ENCODE measurements around the gene KSR1. TPM values are rescaled to one million over a fixed set of nuclear protein-coding genes. Genes with fewer than 3 reads are reported as not detected.

The KSR1 gene
- total and polyA plus RNA-seq, 10 of the 15 experiments (the other 5 are each of a cell fraction or from before 2014, with no cell fraction given) = 0.97 to 66.6 (median 22.9) TPM

DNA sequence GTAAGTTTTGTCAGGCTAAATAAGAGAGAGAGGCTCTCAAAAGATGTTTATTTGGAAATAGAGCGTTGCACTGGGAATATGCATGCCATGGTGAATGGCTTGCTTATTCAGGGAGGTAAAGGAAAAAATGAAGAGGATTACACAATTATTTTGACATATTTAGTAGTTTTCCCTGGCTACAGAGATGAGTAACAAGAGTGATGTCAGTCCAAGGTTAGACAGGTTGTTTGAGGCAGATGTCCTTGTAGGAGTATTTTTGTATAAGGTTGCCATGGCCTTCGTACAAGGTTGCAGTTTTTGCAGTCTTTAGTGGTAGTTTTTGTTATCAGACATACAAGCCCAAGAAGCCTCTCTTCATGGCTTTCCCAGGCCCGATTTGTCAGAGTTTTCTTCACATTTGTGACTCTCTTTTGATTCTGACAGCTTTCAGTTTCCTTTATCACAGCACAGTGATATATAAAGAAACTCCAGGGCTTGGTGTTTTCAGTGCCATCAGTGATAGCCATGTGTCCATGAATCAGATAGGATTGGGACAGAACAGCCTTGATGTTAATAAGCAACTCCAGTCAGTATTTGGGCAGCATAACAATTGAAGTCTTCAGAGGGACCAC, 156.0 kb downstream of the KSR1 start:
- FAIRE-seq (no peak), DNase-seq (ENCODE audit: low read depth, low spot score) (no peak), ATAC-seq (no peak)
- H2AFZ ChIP-seq (ENCODE audit: control insufficient read depth, low read depth, low read length) = no peak overlapping the region
- peaks cover 17 to 40% of the 10 kb centered on the region in 2 experiments for H3K36me3 ChIP-seq (ENCODE audit: control insufficient read depth in 2 of 2, insufficient read depth in 2 of 2, low read length in 1 of 2)
- no peaks in the 10 kb centered on the region for H4K20me1 ChIP-seq (ENCODE audit: control insufficient read depth, insufficient read depth)
- peaks cover 5% of the 10 kb centered on the region; the same call in 1 of the 2 replicates for H3K4me1 ChIP-seq (ENCODE audit: control insufficient read depth, insufficient read depth, low read length)
- BruUV-seq (replicated peaks) = TSS peak; percentile 7
- H3K9ac ChIP-seq (ENCODE audit: control insufficient read depth, insufficient read depth, low read length) = no peak overlapping the region
- H3K79me2 ChIP-seq (ENCODE audit: control insufficient read depth, insufficient read depth, low read length) = no peaks in the 10 kb centered on the region
- no peaks in the 10 kb centered on the region for H3K9me3 ChIP-seq (replicated peaks; ENCODE audit: control insufficient read depth, insufficient read depth, low read length)
- in situ Hi-C loops (cut with MboI) = no loop called here
- no peaks in the 10 kb centered on the region for H3K27me3 ChIP-seq (replicated peaks in 1 of 2; ENCODE audit: control insufficient read depth in 2 of 2, insufficient read depth in 2 of 2, low read length in 1 of 2)
- no peak overlapping the region for H3K4me3 ChIP-seq
- RAD21 ChIA-PET (ENCODE audit: unreplicated experiment) = no interaction called here
- no peak overlapping the region for H3K27ac ChIP-seq (ENCODE audit: control insufficient read depth, insufficient read depth)
- SMC1A ChIA-PET (ENCODE audit: uncharacterized antibody, unreplicated experiment) = no interaction called here
- intact Hi-C loops (cut with micrococcal nuclease; ENCODE audit: unreplicated experiment) = no loop called here
- 76% methylated on average over 3 of the region's 3 CpGs for WGBS (ENCODE audit: insufficient coverage, insufficient replicate concordance, low lambda C conversion rate, missing lambda C conversion rate)
- TF ChIP-seq JUND (IDR thresholded peaks at IDR 0.05; ENCODE audit: low read depth, low read length) = no peak
- TF ChIP-seq EP300 (IDR thresholded peaks at IDR 0.05; ENCODE audit: borderline replicate concordance in 1 of 2, control insufficient read depth in 1 of 2, low read depth in 2 of 2, low read length in 2 of 2) = no peak
- no peak for TF ChIP-seq HDAC2 (IDR thresholded peaks at IDR 0.05)
- CTCF ChIA-PET = interaction anchor here (0.6 to 2.6 kb wide), 4 partner anchors 10 to 366 kb away, joined by 3 to 9 read pairs (median 4); no protein-coding TSS in a partner anchor
- no peak overlapping the region for H3K4me2 ChIP-seq (ENCODE audit: control insufficient read depth, insufficient read depth)
- POLR2A ChIA-PET = interaction anchor here (0.6 kb wide), 1 partner anchor 1555 kb away, joined by 3 read pairs; no protein-coding TSS in a partner anchor

DNA sequence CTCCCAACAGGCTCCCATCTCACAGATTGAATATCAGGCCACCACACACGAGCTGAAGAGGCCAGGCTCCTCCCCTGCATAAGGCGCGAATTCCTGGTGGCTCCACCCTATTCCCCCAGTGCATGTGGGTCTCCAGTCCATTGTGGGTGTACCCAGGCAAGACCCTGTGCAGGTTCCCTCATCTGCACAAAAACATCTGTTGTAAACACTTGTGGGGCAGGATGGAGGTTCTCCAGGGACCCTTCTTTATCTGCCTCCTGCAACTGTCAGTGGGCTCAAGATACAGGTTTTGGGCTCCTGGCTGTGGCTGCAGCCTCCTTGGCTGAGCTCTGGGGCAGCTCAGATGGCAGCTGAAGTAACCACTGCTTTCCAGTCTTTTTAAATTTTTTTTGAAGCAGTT, 157.2 kb downstream of the KSR1 start:
- FAIRE-seq = no peak
- WGBS (ENCODE audit: insufficient coverage, insufficient replicate concordance, low lambda C conversion rate, missing lambda C conversion rate) = 98% methylated on average over 3 of the region's 3 CpGs
- TF ChIP-seq NFIC (IDR thresholded peaks at IDR 0.05; ENCODE audit: low read depth, low read length) (no peak), BHLHE40 (IDR thresholded peaks at IDR 0.05; ENCODE audit: borderline replicate concordance in 1 of 2, low read depth in 2 of 2, low read length in 1 of 2) (no peak), ASH2L (IDR thresholded peaks at IDR 0.05; ENCODE audit: borderline replicate concordance, low read depth) (no peak), CREM (IDR thresholded peaks at IDR 0.05; ENCODE audit: low read depth) (no peak), SMARCA5 (IDR thresholded peaks at IDR 0.05) (no peak), POLR2AphosphoS5 (IDR thresholded peaks at IDR 0.05; ENCODE audit: low read length) (no peak), MTA2 (IDR thresholded peaks at IDR 0.05; ENCODE audit: low read depth) (no peak), IRF4 (IDR thresholded peaks at IDR 0.05; ENCODE audit: low read depth, low read length) (no peak), FOXM1 (IDR thresholded peaks at IDR 0.05; ENCODE audit: low read depth, low read length) (no peak), LARP7 (IDR thresholded peaks at IDR 0.05) (no peak)
- TF ChIP-seq, protein P1, sequence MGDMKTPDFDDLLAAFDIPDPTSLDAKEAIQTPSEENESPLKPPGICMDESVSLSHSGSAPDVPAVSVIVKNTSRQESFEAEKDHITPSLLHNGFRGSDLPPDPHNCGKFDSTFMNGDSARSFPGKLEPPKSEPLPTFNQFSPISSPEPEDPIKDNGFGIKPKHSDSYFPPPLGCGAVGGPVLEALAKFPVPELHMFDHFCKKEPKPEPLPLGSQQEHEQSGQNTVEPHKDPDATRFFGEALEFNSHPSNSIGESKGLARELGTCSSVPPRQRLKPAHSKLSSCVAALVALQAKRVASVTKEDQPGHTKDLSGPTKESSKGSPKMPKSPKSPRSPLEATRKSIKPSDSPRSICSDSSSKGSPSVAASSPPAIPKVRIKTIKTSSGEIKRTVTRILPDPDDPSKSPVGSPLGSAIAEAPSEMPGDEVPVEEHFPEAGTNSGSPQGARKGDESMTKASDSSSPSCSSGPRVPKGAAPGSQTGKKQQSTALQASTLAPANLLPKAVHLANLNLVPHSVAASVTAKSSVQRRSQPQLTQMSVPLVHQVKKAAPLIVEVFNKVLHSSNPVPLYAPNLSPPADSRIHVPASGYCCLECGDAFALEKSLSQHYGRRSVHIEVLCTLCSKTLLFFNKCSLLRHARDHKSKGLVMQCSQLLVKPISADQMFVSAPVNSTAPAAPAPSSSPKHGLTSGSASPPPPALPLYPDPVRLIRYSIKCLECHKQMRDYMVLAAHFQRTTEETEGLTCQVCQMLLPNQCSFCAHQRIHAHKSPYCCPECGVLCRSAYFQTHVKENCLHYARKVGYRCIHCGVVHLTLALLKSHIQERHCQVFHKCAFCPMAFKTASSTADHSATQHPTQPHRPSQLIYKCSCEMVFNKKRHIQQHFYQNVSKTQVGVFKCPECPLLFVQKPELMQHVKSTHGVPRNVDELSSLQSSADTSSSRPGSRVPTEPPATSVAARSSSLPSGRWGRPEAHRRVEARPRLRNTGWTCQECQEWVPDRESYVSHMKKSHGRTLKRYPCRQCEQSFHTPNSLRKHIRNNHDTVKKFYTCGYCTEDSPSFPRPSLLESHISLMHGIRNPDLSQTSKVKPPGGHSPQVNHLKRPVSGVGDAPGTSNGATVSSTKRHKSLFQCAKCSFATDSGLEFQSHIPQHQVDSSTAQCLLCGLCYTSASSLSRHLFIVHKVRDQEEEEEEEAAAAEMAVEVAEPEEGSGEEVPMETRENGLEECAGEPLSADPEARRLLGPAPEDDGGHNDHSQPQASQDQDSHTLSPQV (IDR thresholded peaks at IDR 0.05) = no peak

More for the DNA sequence above, 157.2 kb downstream of the KSR1 start:
- ChIA-PET CTCF (interaction anchor here (1.2 to 2.6 kb wide), 2 partner anchors 22 to 39 kb away, joined by 3 to 9 read pairs; no protein-coding TSS in a partner anchor), RAD21 (ENCODE audit: unreplicated experiment) (no interaction called here), POLR2A (no interaction called here), SMC1A (ENCODE audit: uncharacterized antibody, unreplicated experiment) (interaction anchor here (1.1 to 2.9 kb wide), 3 partner anchors 10 to 153 kb away, joined by 3 to 16 read pairs (median 3); no protein-coding TSS in a partner anchor)
- no peaks in the 10 kb centered on the region for H3K79me2 ChIP-seq (ENCODE audit: control insufficient read depth, insufficient read depth, low read length)
- intact Hi-C loops (cut with micrococcal nuclease; ENCODE audit: unreplicated experiment) = no loop called here
- BruUV-seq (replicated peaks) = no TSS peak
- ATAC-seq (no peak), DNase-seq (ENCODE audit: low read depth, low spot score) (no peak)
- no peak overlapping the region for H3K4me2 ChIP-seq (ENCODE audit: control insufficient read depth, insufficient read depth)
- H3K36me3 ChIP-seq (ENCODE audit: control insufficient read depth in 2 of 2, insufficient read depth in 2 of 2, low read length in 1 of 2) = peaks cover 22 to 39% of the 10 kb centered on the region in 2 experiments
- no peaks in the 10 kb centered on the region for H3K9me3 ChIP-seq (replicated peaks; ENCODE audit: control insufficient read depth, insufficient read depth, low read length)
- H3K27ac ChIP-seq (ENCODE audit: control insufficient read depth, insufficient read depth) = no peak overlapping the region
- H2AFZ ChIP-seq (ENCODE audit: control insufficient read depth, low read depth, low read length) = no peak overlapping the region
- H3K27me3 ChIP-seq (replicated peaks in 1 of 2; ENCODE audit: control insufficient read depth in 2 of 2, insufficient read depth in 2 of 2, low read length in 1 of 2) = no peaks in the 10 kb centered on the region
- peaks cover 5% of the 10 kb centered on the region; the same call in 1 of the 2 replicates for H3K4me1 ChIP-seq (ENCODE audit: control insufficient read depth, insufficient read depth, low read length)
- no peak overlapping the region for H3K9ac ChIP-seq (ENCODE audit: control insufficient read depth, insufficient read depth, low read length)
- no peaks in the 10 kb centered on the region for H4K20me1 ChIP-seq (ENCODE audit: control insufficient read depth, insufficient read depth)
- H3K4me3 ChIP-seq = no peak overlapping the region
- in situ Hi-C loops (cut with MboI) = no loop called here

Measured in GM12878 (cell line).